ENCODE results near the gene PFN4. TPM values are rescaled to one million over a fixed set of nuclear protein-coding genes. Genes with fewer than 3 reads are reported as not detected.

The PFN4 gene
- total RNA-seq, 4 donors from 2014 or later: 0.85 to 1.3 TPM; not detected in 2

DNA sequence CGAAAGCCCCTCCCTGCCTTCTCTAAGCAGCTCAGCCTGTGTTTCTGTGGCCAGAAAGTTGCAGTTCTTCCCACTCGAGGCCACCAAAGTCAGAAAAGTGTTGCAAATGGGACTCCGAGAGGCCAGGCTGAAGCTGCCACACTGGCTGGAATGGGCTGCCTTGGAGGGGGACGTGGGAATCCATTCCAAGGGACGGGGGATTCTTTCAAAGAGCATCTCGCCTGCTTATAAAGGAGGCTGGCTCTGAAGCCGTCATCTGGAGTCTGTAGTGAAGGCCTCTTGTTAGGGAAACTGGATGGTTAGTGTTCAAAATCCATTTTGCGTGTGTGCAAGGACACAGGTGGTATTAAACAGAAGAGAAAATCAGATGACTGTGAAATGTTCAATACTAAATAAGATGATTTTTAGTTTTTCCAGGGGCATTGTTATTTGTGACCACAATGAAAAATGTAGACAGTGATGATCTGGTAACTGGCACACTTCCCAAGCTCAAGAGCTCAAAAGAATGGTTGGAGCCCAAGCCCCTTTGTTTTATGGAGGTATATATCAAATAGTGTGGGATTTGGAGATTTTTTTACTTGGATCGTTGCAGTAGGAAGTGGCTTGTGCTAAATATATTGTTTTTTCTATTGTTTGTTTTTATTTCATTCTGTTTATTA is 917 bp upstream of the PFN4 start:
- TF ChIP-seq CTCF (IDR thresholded peaks at IDR 0.05; ENCODE audit: low read depth): no peak

- no peak for TF ChIP-seq CTCF (IDR thresholded peaks at IDR 0.05; ENCODE audit: low read depth)
These were observed 554 bp downstream of the PFN4 start for GRCh38 chr2:24122366-24123194.

DNA sequence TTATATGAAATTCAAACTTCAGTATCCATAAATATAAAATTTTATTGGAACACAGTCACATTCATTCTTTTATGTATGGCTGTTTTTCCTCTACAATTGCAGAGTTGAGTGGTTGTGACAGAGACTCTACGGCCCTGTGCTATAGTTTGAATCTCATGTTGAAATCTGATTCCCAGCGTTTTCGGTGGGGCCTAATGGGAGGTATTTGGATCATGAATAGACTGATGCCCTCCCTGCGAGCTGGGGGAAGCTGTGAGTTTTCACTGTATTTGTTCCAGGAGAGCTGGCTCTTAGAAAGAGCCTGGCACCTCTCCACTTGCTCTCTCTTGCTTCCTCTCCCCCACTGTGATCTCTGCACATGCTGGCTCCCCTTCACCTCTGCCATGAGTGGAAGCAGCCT is 1.7 kb downstream of the PFN4 start:
- no peak for TF ChIP-seq CTCF (IDR thresholded peaks at IDR 0.05; ENCODE audit: low read depth)

GRCh38 chr2:24121066-24121465 is 2.1 kb downstream of the PFN4 start:
- TF ChIP-seq CTCF (IDR thresholded peaks at IDR 0.05; ENCODE audit: low read depth): no peak

DNA sequence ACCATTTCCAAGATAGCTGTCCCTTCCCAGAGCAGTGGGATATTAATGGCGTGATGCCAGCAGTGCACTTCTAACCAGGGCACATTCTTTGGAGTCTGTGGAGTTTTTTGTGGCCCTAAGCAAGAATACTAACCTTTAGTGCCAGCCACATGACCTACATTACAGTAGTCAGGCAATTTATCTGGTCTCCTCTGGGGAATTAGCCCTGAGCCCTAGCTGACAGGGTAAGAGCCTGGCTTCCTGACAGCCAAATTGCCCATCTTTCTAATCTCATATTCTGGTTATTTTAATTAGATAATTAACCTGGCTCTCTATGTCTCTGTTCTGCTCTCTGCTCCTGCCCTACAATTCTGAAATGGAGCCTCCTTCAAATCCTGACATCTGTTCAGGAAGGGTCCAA is 5.2 kb downstream of the PFN4 start:
- TF ChIP-seq CTCF (IDR thresholded peaks at IDR 0.05; ENCODE audit: low read depth): no peak

DNA sequence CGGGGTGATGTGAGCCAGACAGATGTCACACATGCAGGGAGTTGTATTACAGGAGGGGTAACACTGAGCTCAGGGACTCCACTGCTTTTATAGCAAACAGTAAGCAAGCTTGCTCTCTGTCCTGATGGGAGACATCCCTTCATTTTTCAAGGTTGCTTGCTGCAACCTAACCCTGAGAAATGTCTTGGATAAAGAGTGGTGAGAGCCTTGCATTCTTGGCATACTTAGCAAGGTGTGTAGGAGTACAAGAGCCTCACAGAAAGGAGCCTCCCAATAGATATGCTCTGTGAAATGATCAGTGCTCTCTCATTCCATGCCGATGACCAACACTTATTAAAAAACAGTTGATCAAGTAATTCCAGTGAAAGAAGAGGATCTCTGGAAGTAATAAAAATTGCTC is 8.1 kb downstream of the PFN4 start:
- TF ChIP-seq CTCF (IDR thresholded peaks at IDR 0.05; ENCODE audit: low read depth): no peak

GRCh38 chr2:24111407-24111901 is 11.7 kb downstream of the PFN4 start:
- TF ChIP-seq CTCF (IDR thresholded peaks at IDR 0.05; ENCODE audit: low read depth): no peak

Measured in subcutaneous adipose tissue (tissue), 4 donors.